Osteocyte (in vitro differentiated cells): ENCODE results near the gene UBE2Q2. TPM values are rescaled to one million over a fixed set of nuclear protein-coding genes. Genes with fewer than 3 reads are reported as not detected.
"Not testable (repeated sequence)": the region's sequence is repeated elsewhere in the genome, so short reads cannot be mapped to it uniquely, and the experiment has no call there.

Experiments used
- DNase-seq: peaks from one replicate; pipeline ENCODE4 v3.0.0; 2021; ENCODE audit warnings: mixed read lengths; ENCODE audit not compliant: unreplicated experiment; ENCODE audit errors: extremely low spot score
- H3K27ac Mint-ChIP-seq: one replicate; pipeline ENCODE4 v1.8.0; 2021; ENCODE audit warnings: mild to moderate bottlenecking, mixed read lengths; ENCODE audit not compliant: unreplicated experiment
- H3K27me3 Mint-ChIP-seq: one replicate; pipeline ENCODE4 v1.8.0; 2021; ENCODE audit warnings: mixed read lengths; ENCODE audit not compliant: unreplicated experiment
- H3K36me3 Mint-ChIP-seq: one replicate; pipeline ENCODE4 v1.8.0; 2021; ENCODE audit warnings: mixed read lengths; ENCODE audit not compliant: unreplicated experiment
- H3K4me1 Mint-ChIP-seq: one replicate; pipeline ENCODE4 v1.8.0; 2021; ENCODE audit warnings: mixed read lengths; ENCODE audit not compliant: unreplicated experiment
- H3K4me3 Mint-ChIP-seq: one replicate; pipeline ENCODE4 v1.8.0; 2021; ENCODE audit warnings: mild to moderate bottlenecking, moderate library complexity, mixed read lengths; ENCODE audit not compliant: unreplicated experiment
- H3K9me3 Mint-ChIP-seq: one replicate; pipeline ENCODE4 v1.8.0; 2021; ENCODE audit warnings: mixed read lengths; ENCODE audit not compliant: unreplicated experiment
- CTCF ChIP-seq: fragments of 200-600 bp; sonication (generic); IDR thresholded peaks from 2 replicates; pipeline ENCODE4 v1.5.0; 2021; ENCODE audit warnings: antibody characterized with exemption, mild to moderate bottlenecking, moderate library complexity
- total RNA-seq: library from RNA; stranded (reverse); gene quantifications from 2 replicates; pipeline ENCODE4 v1.2.1, GENCODE V29; 2021

Gene UBE2Q2
- total RNA-seq, 1 donor from 2014 or later, result 43.2 TPM

- Mint-ChIP-seq H3K27ac (no peak overlapping the region), H3K4me1 (peaks cover 5% of the 10 kb centered on the region)
Measured at GRCh38 chr15:75801859-75802593, 41.2 kb upstream of the UBE2Q2 start.

GRCh38 chr15:75807486-75807885, 35.8 kb upstream of the UBE2Q2 start:
- not testable (repeated sequence) for H3K36me3 Mint-ChIP-seq, H3K9me3 Mint-ChIP-seq, H3K4me1 Mint-ChIP-seq, H3K27ac Mint-ChIP-seq, DNase-seq, H3K4me3 Mint-ChIP-seq
- H3K27me3 Mint-ChIP-seq, result peaks cover 15% of the 10 kb centered on the region

More at GRCh38 chr15:75801859-75802593, 41.2 kb upstream of the UBE2Q2 start:
- Mint-ChIP-seq H3K36me3 (no peaks in the 10 kb centered on the region), H3K27me3 (peaks cover 53% of the 10 kb centered on the region), H3K9me3 (no peaks in the 10 kb centered on the region), H3K4me3 (peak overlapping the region; percentile 70)
- peak; percentile 91 for TF ChIP-seq CTCF
- DNase-seq, result peak; percentile 93

DNA sequence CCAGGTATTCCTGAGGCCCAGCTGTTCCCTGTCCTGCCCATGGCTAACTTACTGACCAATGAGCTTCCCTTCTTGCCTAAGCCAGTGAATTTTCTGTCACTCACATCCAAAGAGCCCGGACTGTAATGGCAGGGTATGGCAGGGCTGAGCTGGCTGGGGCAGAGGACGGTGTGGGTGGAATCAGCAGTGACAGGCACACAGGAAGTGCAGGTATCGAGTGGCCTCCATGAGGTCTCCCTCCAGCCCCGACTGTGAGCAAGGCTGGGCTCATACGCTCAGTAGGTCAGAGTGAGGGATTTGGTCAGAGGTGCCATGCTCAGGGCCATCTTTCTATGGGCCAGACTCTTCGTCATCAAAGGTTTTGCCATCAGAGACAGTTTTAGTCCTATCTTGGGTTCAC, 35.2 kb upstream of the UBE2Q2 start:
- not testable (repeated sequence) for H3K9me3 Mint-ChIP-seq

GRCh38 chr15:75808563-75808962, 34.7 kb upstream of the UBE2Q2 start:
- no peak for DNase-seq
- no peak overlapping the region for H3K4me3 Mint-ChIP-seq
- no peaks in the 10 kb centered on the region for H3K4me1 Mint-ChIP-seq
- no peak for TF ChIP-seq CTCF
- H3K27ac Mint-ChIP-seq, result no peak overlapping the region
- peaks cover 15% of the 10 kb centered on the region for H3K27me3 Mint-ChIP-seq
- H3K9me3 Mint-ChIP-seq, result peaks cover 3% of the 10 kb centered on the region
- no peaks in the 10 kb centered on the region for H3K36me3 Mint-ChIP-seq

More for the DNA sequence above, 35.2 kb upstream of the UBE2Q2 start:
- H3K4me1 Mint-ChIP-seq, H3K36me3 Mint-ChIP-seq, H3K27ac Mint-ChIP-seq, H3K4me3 Mint-ChIP-seq, DNase-seq: not testable (repeated sequence)
- H3K27me3 Mint-ChIP-seq, result peaks cover 15% of the 10 kb centered on the region

GRCh38 chr15:75809986-75810750, 33.1 kb upstream of the UBE2Q2 start:
- no peak overlapping the region for H3K4me3 Mint-ChIP-seq
- peaks cover 3% of the 10 kb centered on the region for H3K9me3 Mint-ChIP-seq
- TF ChIP-seq CTCF, result peak; percentile 49
- H3K27me3 Mint-ChIP-seq, result peaks cover 13% of the 10 kb centered on the region
- no peak overlapping the region for H3K27ac Mint-ChIP-seq
- no peak for DNase-seq
- H3K4me1 Mint-ChIP-seq, result no peaks in the 10 kb centered on the region
- H3K36me3 Mint-ChIP-seq, result no peaks in the 10 kb centered on the region
